ENCODE measurements around the gene ZNF831.

ZNF831 gene

GRCh38 chr20:59289994-59290393, 126.4 kb downstream of the ZNF831 start:
- no peak for DNase-seq (ENCODE audit: low read depth)
- no peak for TF ChIP-seq CTCF (conservative IDR thresholded peaks at IDR 0.05; ENCODE audit: low read length)
- no peak overlapping the region for H3K4me3 ChIP-seq (ENCODE audit: low read length)

- DNase-seq (ENCODE audit: low read depth), result no peak
- no peak overlapping the region for H3K4me3 ChIP-seq (ENCODE audit: low read length)
Measured at GRCh38 chr20:59291740-59292383, 128.2 kb downstream of the ZNF831 start.

GRCh38 chr20:59295531-59295930, 131.9 kb downstream of the ZNF831 start:
- DNase-seq (ENCODE audit: low read depth), result no peak
- TF ChIP-seq CTCF (conservative IDR thresholded peaks at IDR 0.05; ENCODE audit: low read length), result no peak
- no peak overlapping the region for H3K4me3 ChIP-seq (ENCODE audit: low read length)

More at GRCh38 chr20:59291740-59292383, 128.2 kb downstream of the ZNF831 start:
- TF ChIP-seq CTCF (conservative IDR thresholded peaks at IDR 0.05; ENCODE audit: low read length), result no peak

- no peak for TF ChIP-seq CTCF (conservative IDR thresholded peaks at IDR 0.05; ENCODE audit: low read length)
- no peak overlapping the region for H3K4me3 ChIP-seq (ENCODE audit: low read length)
- DNase-seq (ENCODE audit: low read depth), result no peak
Measured at GRCh38 chr20:59297686-59298085, 134.1 kb downstream of the ZNF831 start.

GRCh38 chr20:59299945-59300332, 136.3 kb downstream of the ZNF831 start:
- H3K4me3 ChIP-seq (ENCODE audit: low read length), result no peak overlapping the region
- TF ChIP-seq CTCF (conservative IDR thresholded peaks at IDR 0.05; ENCODE audit: low read length), result no peak
- DNase-seq (ENCODE audit: low read depth), result no peak

- TF ChIP-seq CTCF (conservative IDR thresholded peaks at IDR 0.05; ENCODE audit: low read length), result no peak
- no peak for DNase-seq (ENCODE audit: low read depth)
- no peak within 1 kb of the TSS for H3K4me3 ChIP-seq (ENCODE audit: low read length)
Measured at GRCh38 chr20:59300333-59301081, 136.9 kb downstream of the ZNF831 start, which contains the start of gene EDN3. Gene EDN3, plus strand, starts transcription at chr20:59300611. Its CDS starts 202 bp downstream, at chr20:59300813.

Measured in AG10803 (cell line).